GM04504 (cell line): ENCODE data around the gene ERBIN.
"Not testable (repeated sequence)": the region's sequence is repeated elsewhere in the genome, so short reads cannot be mapped to it uniquely, and the experiment has no call there.

ENCODE experiments used
- DNase-seq: peaks from one replicate; pipeline ENCODE4 v3.0.0-alpha.2; 2012; ENCODE audit warnings: low read depth

Gene ERBIN

GRCh38 chr5:65926276-65926783, at the start of gene ERBIN:
ERBIN (plus strand) TSS chr5:65926575; CDS start chr5:65992719, 66,144 bp downstream.
- DNase-seq: peak; percentile 79

GRCh38 chr5:65876970-65877369, 49.4 kb upstream of the ERBIN start:
- no peak for DNase-seq

- DNase-seq: not testable (repeated sequence)
Measured at GRCh38 chr5:65879668-65880256, 46.6 kb upstream of the ERBIN start.

GRCh38 chr5:65880496-65881072, 45.8 kb upstream of the ERBIN start:
- no peak for DNase-seq

- no peak for DNase-seq
Measured at GRCh38 chr5:65882278-65882677, 44.1 kb upstream of the ERBIN start.

- no peak for DNase-seq
Measured at GRCh38 chr5:65883461-65883860, 42.9 kb upstream of the ERBIN start.

- DNase-seq: no peak
Measured at GRCh38 chr5:65886387-65886786, 40.0 kb upstream of the ERBIN start.

- DNase-seq: not testable (repeated sequence)
Measured at GRCh38 chr5:65892024-65892423, 34.4 kb upstream of the ERBIN start.

GRCh38 chr5:65892801-65893200, 33.6 kb upstream of the ERBIN start:
- no peak for DNase-seq

- DNase-seq: no peak
Measured at GRCh38 chr5:65893749-65894430, 32.5 kb upstream of the ERBIN start.

GRCh38 chr5:65895891-65896290, 30.5 kb upstream of the ERBIN start:
- no peak for DNase-seq

GRCh38 chr5:65900746-65901145, 25.6 kb upstream of the ERBIN start:
- DNase-seq: no peak

GRCh38 chr5:65902104-65902503, 24.3 kb upstream of the ERBIN start:
- DNase-seq: no peak

- DNase-seq: no peak
Measured at GRCh38 chr5:65903581-65903980, 22.8 kb upstream of the ERBIN start.

- DNase-seq: no peak
Measured at GRCh38 chr5:65906256-65906655, 20.1 kb upstream of the ERBIN start.

GRCh38 chr5:65907135-65907534, 19.2 kb upstream of the ERBIN start:
- DNase-seq: no peak

- no peak for DNase-seq
Measured at GRCh38 chr5:65910711-65911110, 15.7 kb upstream of the ERBIN start.

- DNase-seq: no peak
Measured at GRCh38 chr5:65912311-65912710, 14.1 kb upstream of the ERBIN start.

GRCh38 chr5:65913519-65913918, 12.9 kb upstream of the ERBIN start:
- no peak for DNase-seq

- no peak for DNase-seq
Measured at GRCh38 chr5:65914641-65915196, 11.7 kb upstream of the ERBIN start.

GRCh38 chr5:65915661-65916060, 10.7 kb upstream of the ERBIN start:
- DNase-seq: not testable (repeated sequence)

- DNase-seq: no peak
Measured at GRCh38 chr5:65916066-65916465, 10.3 kb upstream of the ERBIN start.

- no peak for DNase-seq
Measured at GRCh38 chr5:65916636-65917035, 9.7 kb upstream of the ERBIN start.
